Measurements from ENCODE around the gene DHX16. TPM values are rescaled to one million over a fixed set of nuclear protein-coding genes. Genes with fewer than 3 reads are reported as not detected.

DHX16 gene
- polyA plus RNA-seq, 3 donors: 16.4 to 70.1 (median 19.0) TPM

DNA sequence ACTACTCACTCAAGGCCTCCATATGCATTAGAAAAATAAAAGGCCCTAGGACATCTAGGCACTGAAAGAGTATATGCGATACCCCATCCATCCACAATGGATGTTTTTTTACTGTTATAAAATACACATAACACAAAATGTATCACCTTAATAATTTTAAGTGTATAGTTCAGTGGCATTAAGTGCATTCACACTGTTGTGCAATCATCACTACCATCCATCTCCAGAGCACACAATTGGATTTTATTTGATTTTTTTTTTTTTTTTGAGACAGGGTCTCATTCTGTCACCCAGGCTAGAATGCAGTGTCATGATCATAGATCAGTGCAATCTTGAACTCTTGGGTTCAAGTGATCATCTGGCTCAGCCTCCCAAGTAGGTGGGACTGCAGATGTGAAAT lies 41.5 kb upstream of the DHX16 start:
- Histone ChIP-seq H2AFZ (ENCODE audit: insufficient read depth, low read depth, low read length, poor library complexity, severe bottlenecking) (no peak overlapping the region), H3K9ac (ENCODE audit: insufficient read depth, low read length, poor library complexity, severe bottlenecking) (no peak overlapping the region), H3K4me2 (replicated peaks; ENCODE audit: extremely low read depth, low read length, poor library complexity, severe bottlenecking) (no peak overlapping the region), H3K9me3 (replicated peaks in 1 of 2; ENCODE audit: control insufficient read depth in 1 of 2, insufficient read depth in 1 of 2, low read length in 2 of 2) (no peaks in the 10 kb centered on the region), H4K20me1 (ENCODE audit: insufficient read depth, low read length) (no peaks in the 10 kb centered on the region), H3K27me3 (ENCODE audit: control insufficient read depth in 2 of 2, insufficient read depth in 2 of 2, low read length in 2 of 2) (no peaks in the 10 kb centered on the region), H3K27ac (ENCODE audit: low read depth in 1 of 2, low read length in 2 of 2) (no peak overlapping the region), H3K4me1 (ENCODE audit: control insufficient read depth in 1 of 2, insufficient read depth in 2 of 2, low read length in 2 of 2) (peaks cover 24 to 28% of the 10 kb centered on the region in 2 donors), H3K36me3 (replicated peaks in 1 of 2; ENCODE audit: control insufficient read depth in 1 of 2, insufficient read depth in 2 of 2, low read length in 2 of 2) (peaks cover 21 to 45% of the 10 kb centered on the region in 2 donors), H3K4me3 (replicated peaks in 1 of 3; ENCODE audit: low read depth in 2 of 3, low read length in 3 of 3) (no peak overlapping the region), H3K79me2 (ENCODE audit: insufficient read depth, low read length) (peaks cover 36% of the 10 kb centered on the region)
- no peak overlapping the region for H3K27ac Mint-ChIP-seq
- H3K9me3 Mint-ChIP-seq: no peaks in the 10 kb centered on the region
- H3K4me3 Mint-ChIP-seq: no peak overlapping the region
- no peak for TF ChIP-seq CTCF (IDR thresholded peaks at IDR 0.05)
- H3K36me3 Mint-ChIP-seq: peaks cover 39 to 47% of the 10 kb centered on the region in 2 donors
- intact Hi-C loops (cut with micrococcal nuclease): no loop called here
- H3K4me1 Mint-ChIP-seq: peaks cover 20% of the 10 kb centered on the region
- DNase-seq: no peak
- no CpG with 5 or more reads among the region's 1 CpG for WGBS (ENCODE audit: insufficient coverage)
- peaks cover 0 to 2% (median 0%) of the 10 kb centered on the region in 3 donors for H3K27me3 Mint-ChIP-seq (ENCODE audit: low read depth in 3 of 3)

DNA sequence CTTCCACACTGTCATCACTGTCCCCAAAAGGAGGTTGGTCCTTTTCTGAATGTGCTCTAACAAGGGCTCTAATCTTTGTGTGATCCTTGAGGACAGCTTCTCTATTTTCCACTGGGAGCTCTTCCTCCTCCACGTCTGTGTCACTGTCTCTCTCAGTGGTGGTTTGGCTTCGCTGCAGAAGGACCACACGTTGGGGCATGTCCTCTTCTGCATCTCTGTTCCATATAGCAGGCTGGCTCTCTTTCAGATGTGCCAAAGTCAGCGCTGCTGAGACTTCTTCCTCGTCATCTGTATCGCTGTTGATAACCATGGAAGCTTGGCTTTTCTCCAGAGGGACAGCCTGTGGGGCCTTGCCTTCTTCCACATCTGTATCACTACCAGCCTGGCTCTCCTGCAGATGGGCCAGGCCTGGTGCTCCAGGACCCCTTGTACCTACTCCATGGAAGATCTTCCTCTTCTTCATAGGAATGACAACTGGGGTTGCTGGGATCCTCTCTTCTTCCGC lies 39.7 kb upstream of the DHX16 start:
- H3K36me3 Mint-ChIP-seq: peaks cover 50 to 59% of the 10 kb centered on the region in 2 donors
- Histone ChIP-seq H3K4me3 (replicated peaks in 1 of 3; ENCODE audit: low read depth in 2 of 3, low read length in 3 of 3) (no peak overlapping the region), H2AFZ (ENCODE audit: insufficient read depth, low read depth, low read length, poor library complexity, severe bottlenecking) (no peak overlapping the region), H4K20me1 (ENCODE audit: insufficient read depth, low read length) (no peaks in the 10 kb centered on the region), H3K27me3 (ENCODE audit: control insufficient read depth in 2 of 2, insufficient read depth in 2 of 2, low read length in 2 of 2) (no peaks in the 10 kb centered on the region), H3K9me3 (replicated peaks in 1 of 2; ENCODE audit: control insufficient read depth in 1 of 2, insufficient read depth in 1 of 2, low read length in 2 of 2) (no peaks in the 10 kb centered on the region), H3K4me1 (ENCODE audit: control insufficient read depth in 1 of 2, insufficient read depth in 2 of 2, low read length in 2 of 2) (peaks cover 6 to 10% of the 10 kb centered on the region in 2 donors), H3K36me3 (replicated peaks in 1 of 2; ENCODE audit: control insufficient read depth in 1 of 2, insufficient read depth in 2 of 2, low read length in 2 of 2) (peaks cover 21 to 53% of the 10 kb centered on the region in 2 donors), H3K9ac (ENCODE audit: insufficient read depth, low read length, poor library complexity, severe bottlenecking) (no peak overlapping the region), H3K4me2 (replicated peaks; ENCODE audit: extremely low read depth, low read length, poor library complexity, severe bottlenecking) (no peak overlapping the region), H3K79me2 (ENCODE audit: insufficient read depth, low read length) (peaks cover 21% of the 10 kb centered on the region), H3K27ac (ENCODE audit: low read depth in 1 of 2, low read length in 2 of 2) (no peak overlapping the region)
- H3K4me1 Mint-ChIP-seq: peaks cover 7% of the 10 kb centered on the region
- H3K27me3 Mint-ChIP-seq (ENCODE audit: low read depth in 3 of 3): peaks cover 0 to 4% (median 0%) of the 10 kb centered on the region in 3 donors
- H3K27ac Mint-ChIP-seq: peak overlapping the region in 1 of 7 donors; percentile 37
- DNase-seq: no peak
- H3K9me3 Mint-ChIP-seq: no peaks in the 10 kb centered on the region
- intact Hi-C loops (cut with micrococcal nuclease): no loop called here
- WGBS (ENCODE audit: insufficient coverage): 77% methylated on average over 6 of the region's 7 CpGs
- no peak for TF ChIP-seq CTCF (IDR thresholded peaks at IDR 0.05)
- no peak overlapping the region for H3K4me3 Mint-ChIP-seq

All from CD14-positive monocyte (primary cell).